ENCODE data around the gene ELL.

GRCh38 chr19:18478545-18479311 is 43.1 kb downstream of the ELL start:
- no peak for TF ChIP-seq CTCF (conservative IDR thresholded peaks at IDR 0.05; ENCODE audit: low read depth, low read length)
- TF ChIP-seq EZH2 (IDR thresholded peaks at IDR 0.05; ENCODE audit: low read length, unreplicated experiment) = no peak
- no peak for TF ChIP-seq EZH2phosphoT487 (IDR thresholded peaks at IDR 0.05; ENCODE audit: borderline replicate concordance, low read length)

All from PC-3 (cell line).